Upper lobe of right lung (tissue), 1 donor: ENCODE measurements around the gene MYO1E. TPM values are rescaled to one million over a fixed set of nuclear protein-coding genes. Genes with fewer than 3 reads are reported as not detected.

Experiments used
- ATAC-seq: fragments of 200-7000 bp; cut with Tn5 transposase; one replicate; pipeline ENCODE4 v1.9.1; 2020; ENCODE audit warnings: mild to moderate bottlenecking, moderate library complexity
- DNase-seq: peaks from one replicate; pipeline ENCODE4 v3.0.0-alpha.2; 2020
- H3K27ac ChIP-seq: fragments of 200-600 bp; one replicate; pipeline ENCODE4 v1.8.0; 2022
- H3K27me3 ChIP-seq: fragments of 200-600 bp; one replicate; pipeline ENCODE4 v1.8.0; 2022; ENCODE audit warnings: mild to moderate bottlenecking
- H3K36me3 ChIP-seq: fragments of 200-600 bp; one replicate; pipeline ENCODE4 v1.8.0; 2022
- H3K4me1 ChIP-seq: fragments of 200-600 bp; one replicate; pipeline ENCODE4 v1.8.0; 2022
- H3K4me3 ChIP-seq: fragments of 200-600 bp; one replicate; pipeline ENCODE4 v1.8.0; 2022; ENCODE audit warnings: mild to moderate bottlenecking
- H3K9me3 ChIP-seq: fragments of 200-600 bp; one replicate; pipeline ENCODE4 v1.8.0; 2022
- CTCF ChIP-seq: fragments of 200-600 bp; IDR thresholded peaks from one replicate; pipeline ENCODE4 v1.8.0; 2022; ENCODE audit warnings: antibody characterized with exemption
- intact Hi-C: fragments of 100-400 bp; cut with DNase I; formaldehyde crosslinking; loops from one replicate; pipeline ENCODE4 v1.11.0; 2022
- total RNA-seq: library from RNA; stranded (reverse); fragmentation: NEBNext Ultra II Directional; extraction: Animal tissue kit (Norgen Biotek cat#: 25700); gene quantifications from one replicate; pipeline ENCODE4 v1.2.1, GENCODE V29; 2021
- donor health status: DM: no; HTN: yes; CAD: no; lungs with severe emphysema.

Gene MYO1E
- total RNA-seq, 1 donor from 2014 or later: 98.4 TPM

GRCh38 chr15:59223736-59224135 lies 148.9 kb downstream of the MYO1E start:
- H3K9me3 ChIP-seq: no peaks in the 10 kb centered on the region
- H3K4me1 ChIP-seq: peaks cover 3% of the 10 kb centered on the region
- no peaks in the 10 kb centered on the region for H3K27me3 ChIP-seq
- peaks cover 14% of the 10 kb centered on the region for H3K36me3 ChIP-seq
- TF ChIP-seq CTCF: no peak
- ATAC-seq: no peak
- no peak overlapping the region for H3K27ac ChIP-seq
- no peak overlapping the region for H3K4me3 ChIP-seq
- DNase-seq: no peak
- intact Hi-C loops: no loop called here

- Histone ChIP-seq H3K9me3 (no peaks in the 10 kb centered on the region), H3K4me1 (peaks cover 3% of the 10 kb centered on the region), H3K4me3 (no peak overlapping the region), H3K36me3 (peaks cover 14% of the 10 kb centered on the region), H3K27me3 (no peaks in the 10 kb centered on the region), H3K27ac (no peak overlapping the region)
- no peak for TF ChIP-seq CTCF
- ATAC-seq: no peak
- DNase-seq: no peak
- intact Hi-C loops: no loop called here
Measured at GRCh38 chr15:59222906-59223550, 149.6 kb downstream of the MYO1E start.

GRCh38 chr15:59221511-59222505 lies 150.9 kb downstream of the MYO1E start:
- Histone ChIP-seq H3K4me3 (no peak overlapping the region), H3K9me3 (no peaks in the 10 kb centered on the region), H3K36me3 (peaks cover 14% of the 10 kb centered on the region), H3K27me3 (no peaks in the 10 kb centered on the region), H3K27ac (no peak overlapping the region), H3K4me1 (peaks cover 3% of the 10 kb centered on the region)
- TF ChIP-seq CTCF: no peak
- ATAC-seq (no peak), DNase-seq (no peak)
- intact Hi-C loops: no loop called here

GRCh38 chr15:59218710-59219109 lies 154.0 kb downstream of the MYO1E start:
- Histone ChIP-seq H3K9me3 (no peaks in the 10 kb centered on the region), H3K4me3 (no peak overlapping the region), H3K4me1 (peaks cover 3% of the 10 kb centered on the region), H3K27ac (no peak overlapping the region), H3K27me3 (no peaks in the 10 kb centered on the region), H3K36me3 (peaks cover 32% of the 10 kb centered on the region)
- TF ChIP-seq CTCF: no peak
- no peak for DNase-seq
- ATAC-seq: no peak
- intact Hi-C loops: no loop called here

GRCh38 chr15:59217876-59218498 lies 154.7 kb downstream of the MYO1E start:
- H3K36me3 ChIP-seq: peaks cover 26% of the 10 kb centered on the region
- no peak for TF ChIP-seq CTCF
- no peak for DNase-seq
- no peak for ATAC-seq
- no peaks in the 10 kb centered on the region for H3K4me1 ChIP-seq
- intact Hi-C loops: no loop called here
- H3K9me3 ChIP-seq: no peaks in the 10 kb centered on the region
- no peaks in the 10 kb centered on the region for H3K27me3 ChIP-seq
- no peak overlapping the region for H3K27ac ChIP-seq
- no peak overlapping the region for H3K4me3 ChIP-seq
